LHCN-M2 (cell line): ENCODE measurements around the gene MFAP5. TPM values are rescaled to one million over a fixed set of nuclear protein-coding genes. Genes with fewer than 3 reads are reported as not detected.
A peak's percentile ranks its signal among the peaks of the same experiment; 100 is the strongest.
"Not testable (repeated sequence)": the region's sequence is repeated elsewhere in the genome, so short reads cannot be mapped to it uniquely, and the experiment has no call there.

ENCODE experiments used
- DNase-seq: peaks from one replicate; pipeline ENCODE4 v3.0.0-alpha.2; 2012; ENCODE audit warnings: low read depth
- total RNA-seq: library from RNA; depleted of rRNA; stranded (reverse); fragments of >200 nt; gene quantifications from 2 replicates; pipeline ENCODE4 v1.2.3, GENCODE V29; 2014; rRNA removed

Gene MFAP5
- total RNA-seq, 1 experiment from 2014 or later, result 22.7 TPM

DNA sequence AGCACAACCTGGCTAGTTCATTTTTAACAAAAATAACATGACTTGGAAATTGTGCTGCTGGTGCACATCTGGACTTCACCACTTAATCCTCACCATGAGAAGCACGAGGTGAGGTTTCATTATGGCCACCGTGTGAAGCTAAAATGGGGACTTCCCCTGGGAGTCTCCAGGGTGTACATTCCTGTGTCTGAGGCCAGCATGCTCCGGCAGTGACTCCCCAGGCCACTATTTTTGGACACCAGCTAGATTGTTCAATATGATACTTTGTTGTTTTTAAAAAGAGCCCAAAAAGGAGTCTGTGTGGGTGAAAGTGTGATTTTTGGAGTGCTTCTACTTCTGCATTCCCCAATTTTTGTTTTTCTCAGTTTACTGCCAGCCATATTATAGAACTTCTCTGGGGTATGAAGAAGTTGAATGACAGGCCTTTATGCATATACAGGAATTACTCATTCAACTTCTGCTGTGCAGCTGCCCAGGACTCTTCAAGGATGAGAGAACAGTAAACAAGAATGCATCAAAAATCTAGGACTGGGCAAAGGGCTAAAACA lies 33.1 kb downstream of the MFAP5 start:
- peak; percentile 83 for DNase-seq

DNA sequence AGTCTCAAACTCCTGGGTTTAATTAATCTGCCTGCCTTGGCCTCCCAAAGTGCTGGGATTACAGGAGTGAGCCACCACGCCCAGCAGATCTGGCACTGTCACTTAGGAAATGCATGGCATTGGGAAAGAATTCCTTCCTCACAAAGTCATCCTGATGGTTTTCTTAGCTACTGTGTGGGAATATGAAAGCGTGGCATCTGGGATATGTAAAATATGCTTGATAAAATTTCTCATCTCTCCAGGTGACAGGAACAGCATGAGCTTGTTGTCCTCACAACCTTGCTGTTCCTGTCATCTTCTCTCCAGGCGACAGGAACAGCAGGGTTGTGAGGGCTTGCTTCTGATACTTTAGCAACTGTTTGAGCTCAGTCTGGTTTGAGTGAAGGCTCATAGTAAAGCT lies 33.9 kb downstream of the MFAP5 start:
- peak; percentile 14 for DNase-seq

DNA sequence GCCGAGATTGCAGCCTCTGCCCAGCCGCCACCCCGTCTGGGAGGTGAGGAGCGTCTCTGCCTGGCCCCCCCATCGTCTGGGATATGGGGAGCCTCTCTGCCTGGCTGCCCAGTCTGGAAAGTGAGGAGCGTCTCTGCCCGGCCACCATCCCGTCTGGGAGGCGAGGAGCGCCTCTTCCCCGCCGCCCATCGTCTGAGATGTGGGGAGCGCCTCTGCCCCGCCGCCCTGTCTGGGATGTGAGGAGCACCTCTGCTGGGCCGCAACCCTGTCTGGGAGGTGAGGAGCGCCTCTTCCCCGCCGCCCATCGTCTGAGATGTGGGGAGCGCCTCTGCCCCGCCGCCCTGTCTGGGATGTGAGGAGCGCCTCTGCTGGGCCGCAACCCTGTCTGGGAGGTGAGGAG lies 37.9 kb downstream of the MFAP5 start:
- DNase-seq, result not testable (repeated sequence)

DNA sequence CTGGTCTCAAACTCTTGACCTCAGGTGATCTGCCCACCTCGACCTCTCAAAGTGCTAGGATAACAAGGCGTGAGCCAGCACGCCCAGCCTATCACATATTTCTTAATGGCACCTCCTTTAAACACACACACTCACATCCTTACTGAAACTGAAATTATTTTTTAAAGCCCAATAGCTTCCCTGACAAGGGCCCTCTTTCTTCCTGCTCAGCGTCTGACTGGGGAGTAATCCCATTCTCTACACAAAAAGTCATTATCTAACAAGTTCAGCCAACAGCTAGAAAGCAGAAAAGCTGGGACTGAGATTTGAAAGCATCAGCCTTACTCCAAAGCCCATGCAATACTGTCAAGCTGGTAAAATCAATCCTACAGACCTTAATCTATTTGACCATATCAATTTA lies 40.0 kb downstream of the MFAP5 start:
- DNase-seq, result no peak

DNA sequence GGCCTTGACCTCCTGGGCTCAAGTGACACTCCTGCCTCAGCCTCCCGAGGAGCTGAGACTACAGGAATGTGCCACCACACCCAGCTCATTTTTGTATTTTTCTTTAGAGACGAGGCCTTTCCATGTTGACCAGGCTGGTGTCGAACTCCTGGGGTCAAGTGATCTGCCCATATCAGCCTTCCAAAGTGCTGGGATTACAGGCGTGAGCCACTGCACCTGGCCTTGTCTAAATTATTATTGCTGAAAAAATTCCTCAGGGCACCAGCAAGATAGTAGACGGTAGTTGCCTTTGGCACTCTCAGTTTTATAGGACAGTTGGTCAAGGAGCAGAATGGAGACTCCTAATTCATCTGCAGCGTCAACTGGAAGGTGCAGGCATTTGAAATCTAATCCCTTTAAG lies 47.4 kb downstream of the MFAP5 start:
- no peak for DNase-seq

DNA sequence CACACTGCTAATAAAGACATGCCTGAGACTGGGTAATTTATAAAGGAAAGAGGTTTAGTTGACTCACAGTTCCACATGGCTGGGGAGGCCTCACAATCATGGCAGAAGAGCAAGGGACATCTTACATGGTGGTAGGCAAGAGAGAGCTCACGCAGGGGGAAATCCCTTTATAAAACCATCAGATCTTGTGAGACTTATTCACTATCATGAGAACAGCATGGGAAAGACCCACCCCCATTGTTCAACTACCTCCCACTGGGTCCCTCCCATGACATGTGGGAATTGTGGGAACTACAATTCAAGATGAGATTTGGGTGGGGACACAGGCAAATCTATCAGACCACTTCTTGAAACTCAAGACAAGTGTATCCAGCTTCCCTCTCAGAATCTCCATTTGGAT lies 48.7 kb downstream of the MFAP5 start:
- DNase-seq, result not testable (repeated sequence)

DNA sequence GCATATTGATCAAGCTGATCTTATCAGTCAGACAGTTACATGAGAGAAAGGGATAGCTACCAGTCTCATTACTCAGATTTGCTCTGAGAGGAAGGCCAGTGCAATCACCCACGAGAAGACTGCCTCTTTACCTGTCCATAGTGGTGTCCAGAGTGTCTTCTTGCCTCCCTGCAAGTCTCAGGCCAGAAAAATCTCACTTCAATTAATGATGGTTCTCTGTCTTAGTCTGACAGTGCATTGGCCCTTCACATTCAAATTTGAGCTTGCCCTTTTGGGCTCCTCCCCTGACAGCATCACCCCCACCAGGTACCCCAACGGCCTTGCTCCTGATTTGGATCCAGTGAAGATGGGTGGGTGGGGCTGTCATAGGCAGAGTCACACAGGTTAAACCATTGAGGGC lies 50.0 kb downstream of the MFAP5 start, which contains the start of gene AICDA:
AICDA (minus strand) TSS at position 231 of the 400 bp plus-strand sequence; CDS start at position 139, 92 bp downstream.
- DNase-seq, result no peak

DNA sequence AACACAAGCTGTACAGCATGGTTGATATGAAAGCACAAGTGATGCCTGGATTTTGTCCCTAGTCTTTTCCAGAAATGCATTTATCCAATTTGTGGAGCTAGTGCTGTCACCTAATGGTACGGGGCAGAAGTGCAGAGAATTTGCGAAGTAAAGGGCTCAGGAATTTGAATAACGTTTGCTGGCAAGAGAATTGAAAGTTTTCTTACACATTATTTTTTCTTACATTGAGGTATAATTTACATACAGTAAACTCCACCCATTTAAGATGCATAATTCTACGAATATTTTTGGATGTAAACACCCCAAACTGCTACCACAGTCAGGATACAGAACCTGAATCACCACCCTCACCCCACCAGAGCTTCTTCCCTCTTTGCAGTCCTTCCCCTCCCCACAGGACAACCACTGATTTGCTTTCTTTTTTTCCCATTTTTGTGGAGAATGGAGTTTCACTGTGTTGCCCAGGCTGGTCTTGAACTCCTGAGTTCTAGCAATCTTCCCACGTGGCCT lies 53.5 kb downstream of the MFAP5 start:
- DNase-seq, result peak; percentile 50

DNA sequence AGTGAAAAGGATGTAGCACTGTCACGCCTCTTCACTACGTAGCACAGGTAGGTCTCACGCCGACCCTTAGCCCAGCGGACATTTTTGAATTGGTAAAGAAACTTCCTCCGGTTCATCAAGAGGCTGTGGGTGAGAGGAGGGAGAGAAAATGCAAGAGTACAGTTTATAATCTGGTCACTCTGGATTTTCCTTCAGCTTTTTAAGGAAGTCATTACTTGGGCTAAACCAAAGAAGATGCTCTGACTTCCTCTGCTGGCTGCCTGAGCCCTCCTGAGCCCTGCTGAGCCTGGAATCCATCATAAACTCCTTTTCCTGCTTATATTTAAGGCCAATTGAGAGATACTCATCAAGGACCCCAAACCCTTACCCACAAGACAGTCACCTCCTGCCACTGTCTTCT lies 55.7 kb downstream of the MFAP5 start:
- DNase-seq, result no peak

DNA sequence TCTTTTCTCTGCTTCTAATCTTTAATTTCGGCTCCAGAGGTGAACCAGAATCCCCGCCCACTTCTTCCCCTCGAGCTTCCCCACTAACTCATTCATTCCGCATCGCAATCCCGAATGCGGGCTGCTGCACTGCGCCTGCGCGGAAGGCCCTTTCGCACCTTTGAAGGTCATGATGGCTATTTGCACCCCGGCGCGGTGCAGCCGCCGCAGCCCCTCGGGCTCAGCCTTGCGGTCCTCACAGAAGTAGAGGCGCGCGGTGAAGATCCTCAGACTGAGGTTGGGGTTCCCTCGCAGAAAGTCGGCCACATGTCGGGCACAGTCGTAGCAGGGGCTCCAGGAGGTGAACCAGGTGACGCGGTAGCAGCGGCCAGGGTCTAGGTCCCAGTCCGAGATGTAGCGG lies 57.6 kb downstream of the MFAP5 start:
- no peak for DNase-seq

DNA sequence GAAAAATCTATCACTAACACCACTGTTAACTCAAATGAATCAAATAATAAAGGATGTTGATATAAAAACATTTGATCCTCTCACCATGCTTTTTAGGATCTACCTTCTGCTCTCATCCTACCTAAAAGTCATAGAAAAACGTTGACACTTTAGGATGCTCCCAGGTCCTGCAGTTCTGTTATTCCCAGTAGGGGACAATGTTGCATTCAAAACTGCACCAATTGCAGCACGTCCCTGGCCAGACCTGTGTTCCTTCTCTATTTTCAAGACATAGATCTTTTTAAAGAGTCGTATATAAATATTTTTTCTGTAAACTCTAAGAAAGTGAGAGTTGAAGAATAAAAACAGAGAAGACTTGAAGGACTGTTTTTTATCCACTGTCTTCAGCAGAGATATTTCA lies 58.8 kb downstream of the MFAP5 start:
- DNase-seq, result no peak

DNA sequence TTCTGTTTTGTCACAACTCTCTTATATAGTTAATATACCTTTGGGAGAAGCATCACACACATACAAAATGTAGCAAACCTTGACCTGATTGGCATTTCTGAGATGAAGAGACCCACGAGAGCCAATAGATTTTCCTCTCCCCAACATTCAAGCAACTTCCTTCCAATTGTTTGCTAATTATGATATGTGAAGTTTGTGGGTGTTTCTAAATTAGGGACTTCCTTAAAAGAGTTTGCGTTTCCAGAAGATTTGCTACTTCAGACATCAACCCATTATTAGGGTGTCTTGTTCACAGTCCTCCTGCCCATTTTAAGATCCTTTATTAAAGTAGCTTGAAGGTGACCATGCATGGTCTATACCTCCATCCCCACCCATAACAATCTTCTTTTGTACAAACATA lies 59.3 kb downstream of the MFAP5 start:
- no peak for DNase-seq

DNA sequence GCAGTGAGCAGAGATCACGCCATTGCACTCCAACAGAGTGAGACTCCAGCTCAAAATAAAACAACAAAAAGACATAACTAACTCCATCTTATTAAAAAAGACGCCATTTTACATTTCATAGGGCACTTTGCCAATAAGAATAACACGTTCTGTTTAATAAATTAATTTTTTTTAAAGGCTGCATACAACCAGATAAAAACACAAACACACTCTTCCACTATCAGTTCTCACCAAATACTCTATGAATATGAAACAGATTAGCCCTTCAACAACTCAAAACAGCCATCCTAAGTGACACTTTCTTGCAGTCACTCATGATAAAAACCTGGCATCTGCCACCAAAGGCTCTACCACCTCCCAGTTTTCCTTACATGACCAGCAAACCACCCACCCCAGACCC lies 66.1 kb downstream of the MFAP5 start:
- no peak for DNase-seq

Other genes starting within 250 kb of the MFAP5 start
- gene CLEC6A, start 206.9 kb downstream of the MFAP5 start, total RNA-seq, result not detected in 2 replicates
- gene CLEC4D, start 149.3 kb downstream of the MFAP5 start, total RNA-seq, result not detected in 2 replicates
- not detected in 2 replicates for gene CLEC4E, start 121.9 kb downstream of the MFAP5 start, total RNA-seq
- gene AICDA, start 50.0 kb downstream of the MFAP5 start, total RNA-seq, result not detected in 2 replicates
- 15.7 and 20.0 TPM in 2 replicates for gene RIMKLB, start 35.2 kb upstream of the MFAP5 start, total RNA-seq
- gene A2ML1, start 159.8 kb upstream of the MFAP5 start, total RNA-seq, result not detected in 2 replicates